NCI-H446 treated with DMSO at 0.1 percent for 48 hours (cell line): ENCODE results near the gene VAMP8.
"Not testable (repeated sequence)": the region's sequence is repeated elsewhere in the genome, so short reads cannot be mapped to it uniquely, and the experiment has no call there.

Source experiments
- DNase-seq: peaks from one replicate; lab custom pipeline; 2025; lab: John Stamatoyannopoulos, UW

The VAMP8 gene

GRCh38 chr2:85579266-85579935 is 2.0 kb downstream of the VAMP8 start:
- no peak for DNase-seq

GRCh38 chr2:85580206-85580605 is 2.8 kb downstream of the VAMP8 start:
- DNase-seq = no peak

GRCh38 chr2:85582492-85582891 is 5.1 kb downstream of the VAMP8 start:
- no peak for DNase-seq

- no peak for DNase-seq
Observed at GRCh38 chr2:85583667-85584353, 6.4 kb downstream of the VAMP8 start.

- DNase-seq = no peak
Observed at GRCh38 chr2:85584354-85584856, 7.0 kb downstream of the VAMP8 start, which contains the start of gene VAMP5. Gene VAMP5, plus strand, starts transcription at chr2:85584431. Its CDS starts 60 bp downstream, at chr2:85584491.

GRCh38 chr2:85584857-85585780 is 7.7 kb downstream of the VAMP8 start:
- no peak for DNase-seq

DNA sequence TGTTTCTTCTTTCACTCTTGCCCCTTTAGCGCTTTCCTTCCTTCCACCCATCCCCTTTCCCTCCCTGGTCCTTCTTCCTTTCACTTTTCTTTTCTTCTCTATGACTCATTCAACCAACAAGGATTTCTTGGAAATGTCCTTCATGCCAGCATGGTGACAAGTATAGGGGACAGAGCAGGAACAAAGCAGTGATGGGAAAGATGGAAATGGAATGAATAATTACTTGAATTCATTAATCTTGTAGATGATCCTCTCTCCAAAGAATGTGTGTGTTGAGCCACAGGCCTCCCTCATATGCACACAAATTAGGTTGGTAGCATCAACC is 8.4 kb downstream of the VAMP8 start:
- DNase-seq = no peak

DNA sequence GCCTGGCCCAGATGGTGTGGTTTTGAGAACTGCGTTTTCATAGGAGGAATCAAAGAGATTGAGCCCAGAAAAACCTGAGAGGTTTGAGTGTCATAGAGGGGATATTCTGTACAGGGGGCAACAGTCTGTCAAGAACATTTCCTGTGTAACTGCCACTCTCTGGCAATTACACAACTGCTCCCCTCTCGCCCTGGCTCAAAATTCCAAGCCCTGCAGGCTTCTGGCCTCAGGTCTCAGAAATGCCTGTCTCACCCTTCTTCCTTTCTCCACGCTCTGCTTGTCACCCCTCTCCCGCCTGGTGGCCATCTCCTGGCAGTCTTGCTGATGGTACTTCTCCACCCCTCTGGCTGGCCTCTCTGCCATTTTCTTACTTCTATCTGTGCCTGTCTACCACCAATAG is 10.8 kb downstream of the VAMP8 start:
- DNase-seq = no peak

DNA sequence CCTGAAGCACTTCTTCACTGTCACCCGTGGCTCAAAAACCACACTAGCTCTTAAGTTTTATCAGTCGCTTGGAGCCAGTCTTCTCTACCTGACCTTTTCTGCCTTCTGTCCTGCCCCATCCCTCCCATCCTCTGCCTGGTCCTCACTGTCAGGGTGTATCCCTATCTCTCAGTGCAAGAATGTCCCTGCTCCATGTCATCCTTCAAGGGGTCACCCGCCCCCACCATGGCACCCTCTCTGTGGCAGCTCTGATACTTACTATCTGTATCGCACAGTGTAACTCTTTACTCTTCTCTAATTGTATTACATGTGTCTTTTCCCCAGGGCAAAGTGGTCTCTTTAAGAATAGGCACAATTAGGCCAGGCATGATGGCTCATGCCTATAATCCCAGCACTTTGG is 11.3 kb downstream of the VAMP8 start:
- no peak for DNase-seq

DNA sequence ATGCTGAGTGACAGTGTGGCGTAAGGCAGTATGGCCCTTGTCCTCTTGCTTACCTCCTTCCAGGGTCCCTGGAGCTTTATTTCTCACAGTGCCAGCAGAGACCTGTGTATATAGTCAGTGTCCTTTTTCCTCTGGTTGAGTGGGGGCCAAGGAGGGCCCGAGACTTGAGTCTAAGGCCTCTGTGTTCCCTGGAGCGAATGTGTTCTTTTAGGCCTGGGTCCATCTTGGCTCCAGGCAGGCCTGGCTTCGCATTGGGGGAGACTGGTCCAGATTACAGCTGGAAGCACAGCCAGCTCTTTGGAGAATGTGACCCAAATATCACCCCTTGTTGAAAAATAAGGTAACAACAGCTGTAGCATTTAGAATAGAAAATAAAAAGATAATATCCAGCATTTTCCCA is 11.8 kb downstream of the VAMP8 start:
- no peak for DNase-seq

DNA sequence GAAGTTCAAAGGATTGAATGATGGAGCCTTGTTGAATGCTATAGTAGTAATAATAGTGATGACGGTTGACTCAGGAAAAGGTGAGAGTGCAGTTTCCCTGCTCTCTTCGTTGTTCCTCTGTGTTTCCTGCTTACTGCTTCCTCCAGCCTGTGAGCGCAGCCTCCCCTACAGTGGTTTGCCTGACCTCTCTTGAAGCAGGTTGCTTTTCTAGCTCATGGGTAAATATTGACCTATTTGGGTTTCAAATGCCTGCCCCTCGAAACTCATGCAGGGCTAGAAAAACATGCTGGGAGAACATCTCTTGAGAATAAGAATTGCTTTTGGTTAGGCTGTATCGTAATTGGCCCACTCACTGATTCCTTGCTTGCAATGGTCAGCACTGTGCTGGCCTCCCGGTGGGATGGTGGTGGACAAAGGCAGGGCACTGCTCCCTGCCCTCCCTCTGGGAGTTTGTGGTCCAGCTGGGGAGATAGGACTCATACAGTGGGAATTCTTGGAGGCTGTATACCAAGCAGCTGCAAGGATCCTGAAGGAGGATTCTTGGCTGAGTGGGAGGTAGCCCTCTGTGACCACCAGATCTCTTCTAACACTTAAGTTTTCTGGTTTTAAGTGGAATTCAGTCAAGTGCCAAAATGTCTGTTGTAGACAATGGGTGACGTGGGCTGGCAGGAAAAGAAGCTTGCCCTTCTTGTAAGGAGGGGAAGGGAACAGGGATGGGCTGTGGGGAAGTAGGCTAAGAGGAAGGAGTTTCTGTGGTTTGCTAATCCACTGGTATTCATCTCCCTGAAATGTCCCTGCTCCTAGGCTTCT is 12.8 kb downstream of the VAMP8 start:
- no peak for DNase-seq

DNA sequence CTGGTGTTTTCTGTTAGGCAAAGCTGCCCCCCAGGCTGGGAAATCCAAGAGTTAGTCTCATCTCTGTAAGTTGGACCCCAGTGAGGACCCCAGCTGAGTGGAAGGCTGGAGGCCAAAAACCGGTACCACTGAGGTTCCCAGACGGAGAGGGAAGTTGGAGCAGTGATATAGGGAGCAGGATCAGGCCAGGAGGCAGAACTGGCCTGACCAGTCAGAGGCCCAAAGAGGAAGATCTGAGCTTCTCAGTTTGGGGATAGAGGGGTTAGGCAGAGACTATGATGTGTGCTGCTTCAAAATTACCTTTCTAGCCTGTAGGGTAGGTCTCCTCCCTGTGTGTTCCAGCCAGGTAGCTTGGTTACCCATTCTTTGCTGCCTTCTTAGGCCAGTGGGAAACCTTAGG is 13.6 kb downstream of the VAMP8 start:
- no peak for DNase-seq

DNA sequence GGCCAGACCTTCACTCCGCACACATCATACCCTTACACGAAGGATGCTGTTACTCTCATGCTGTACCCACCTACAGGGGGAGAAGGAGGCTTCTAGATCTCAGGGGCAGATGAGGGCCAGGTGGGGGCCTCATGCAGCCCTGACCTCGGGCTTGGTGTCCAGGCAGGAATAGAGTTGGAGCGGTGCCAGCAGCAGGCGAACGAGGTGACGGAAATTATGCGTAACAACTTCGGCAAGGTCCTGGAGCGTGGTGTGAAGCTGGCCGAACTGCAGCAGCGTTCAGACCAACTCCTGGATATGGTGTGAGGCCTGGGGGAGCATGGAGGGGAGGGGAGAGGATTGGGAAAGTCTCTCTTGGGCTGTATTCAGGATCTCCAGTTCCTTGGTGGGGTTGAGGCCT is 14.2 kb downstream of the VAMP8 start:
- DNase-seq = no peak

GRCh38 chr2:85592299-85592698 is 14.9 kb downstream of the VAMP8 start:
- DNase-seq = not testable (repeated sequence)

DNA sequence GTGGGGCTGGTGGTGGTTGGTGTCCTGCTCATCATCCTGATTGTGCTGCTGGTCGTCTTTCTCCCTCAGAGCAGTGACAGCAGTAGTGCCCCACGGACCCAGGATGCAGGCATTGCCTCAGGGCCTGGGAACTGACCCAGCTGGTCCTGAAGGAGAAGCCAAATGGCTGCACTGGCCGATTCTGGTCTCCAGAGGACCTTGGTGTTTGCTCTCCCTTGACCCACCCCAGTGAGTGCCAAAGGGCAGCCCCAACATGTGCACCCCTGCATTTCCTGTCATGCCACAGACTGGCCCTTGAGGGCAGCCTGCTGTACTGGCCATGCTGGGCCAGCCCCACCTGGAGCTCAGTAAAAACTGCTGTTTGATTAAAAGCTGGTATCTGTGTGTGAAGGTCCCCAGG is 15.6 kb downstream of the VAMP8 start:
- no peak for DNase-seq

- no peak for DNase-seq
Observed at GRCh38 chr2:85594715-85595300, 17.4 kb downstream of the VAMP8 start.

- DNase-seq = peak; percentile 98
Observed at GRCh38 chr2:85595301-85596025, 18.1 kb downstream of the VAMP8 start, which contains the start of gene RNF181. Gene RNF181, plus strand, starts transcription at chr2:85595745. Its CDS starts 19 bp downstream, at chr2:85595764.

DNA sequence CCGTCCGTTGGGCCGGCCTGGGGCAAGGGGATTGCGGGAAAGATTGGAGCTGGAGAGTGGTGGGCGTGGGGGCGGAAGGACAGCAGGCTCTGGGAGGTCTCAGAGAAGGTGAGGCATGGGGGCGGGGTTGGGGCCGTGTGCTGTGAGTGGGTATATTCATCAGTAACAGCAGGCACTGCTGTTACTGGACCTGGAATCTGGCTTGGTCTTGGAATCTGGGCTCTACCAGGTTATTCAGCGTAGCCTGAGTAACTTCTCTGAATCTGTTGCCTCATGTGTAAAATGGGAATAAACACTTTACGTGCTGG is 18.6 kb downstream of the VAMP8 start:
- no peak for DNase-seq

DNA sequence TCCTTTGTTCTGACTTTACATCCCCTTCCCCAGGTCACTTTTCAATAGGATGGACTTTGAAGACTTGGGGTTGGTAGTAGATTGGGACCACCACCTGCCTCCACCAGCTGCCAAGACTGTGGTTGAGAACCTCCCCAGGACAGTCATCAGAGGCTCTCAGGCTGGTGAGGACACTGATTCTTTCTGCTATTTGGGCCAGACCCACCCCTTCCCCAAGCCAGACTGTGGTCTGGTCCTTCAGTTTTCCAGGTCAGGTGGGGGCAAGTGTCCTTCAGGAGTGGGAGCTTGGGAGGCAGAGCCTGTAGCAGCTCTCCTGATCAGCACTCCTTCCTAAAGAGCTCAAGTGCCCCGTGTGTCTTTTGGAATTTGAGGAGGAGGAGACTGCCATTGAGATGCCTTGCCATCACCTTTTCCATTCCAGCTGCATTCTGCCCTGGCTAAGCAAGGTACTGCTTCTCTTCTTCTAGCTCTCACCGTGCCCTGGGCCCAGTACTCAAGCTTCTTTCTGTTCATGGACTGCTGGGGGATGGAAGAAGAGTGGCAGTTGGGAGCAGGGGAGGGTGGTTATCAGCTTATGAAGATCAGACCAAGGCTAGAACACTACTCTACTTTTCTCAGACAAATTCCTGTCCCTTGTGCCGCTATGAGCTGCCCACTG is 19.2 kb downstream of the VAMP8 start:
- DNase-seq = no peak

DNA sequence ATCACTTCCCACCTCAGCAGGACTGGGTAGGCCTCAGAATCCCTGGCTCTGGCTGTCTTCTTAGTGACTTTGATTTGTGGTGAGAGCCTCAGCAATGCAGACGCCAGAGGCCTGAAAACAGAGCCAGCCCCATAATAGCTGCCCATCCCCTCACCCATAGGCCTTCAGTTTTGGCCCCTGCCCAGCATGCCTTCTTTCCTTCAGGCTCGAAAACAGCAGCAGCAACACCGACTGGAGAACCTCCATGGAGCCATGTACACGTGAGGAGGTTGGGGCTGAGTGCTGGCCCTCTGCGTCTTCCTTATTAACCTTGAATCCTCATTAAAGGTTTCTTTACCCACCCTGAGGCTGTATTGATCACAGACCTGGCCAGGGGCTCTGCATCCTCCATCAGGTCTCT is 19.9 kb downstream of the VAMP8 start:
- DNase-seq = no peak
